Activated T-cell treated with anti-CD3 and anti-CD28 coated beads, Interleukin-2, amount 50 U/mL, for 4 hours (primary cell): ENCODE data around the gene TBC1D10A. TPM values are rescaled to one million over a fixed set of nuclear protein-coding genes. Genes with fewer than 3 reads are reported as not detected.
A peak's percentile ranks its signal among the peaks of the same experiment; 100 is the strongest.

Source experiments
- ATAC-seq, 2 donors: fragments of 200-7000 bp; cut with Tn5 transposase; one replicate each; pipeline ENCODE4 v1.10.0; 2021
- DNase-seq: peaks from one replicate; pipeline ENCODE4 v3.0.0-alpha.2; 2020
- H3K27me3 Mint-ChIP-seq: one replicate; pipeline ENCODE4 v1.8.0; 2021; ENCODE audit warnings: low read depth, mixed read lengths
- H3K36me3 Mint-ChIP-seq: one replicate; pipeline ENCODE4 v1.8.0; 2022; ENCODE audit warnings: mixed read lengths; ENCODE audit not compliant: insufficient read depth
- H3K4me1 Mint-ChIP-seq: one replicate; pipeline ENCODE4 v1.8.0; 2021; ENCODE audit warnings: low read depth, mixed read lengths
- H3K4me3 Mint-ChIP-seq: one replicate; pipeline ENCODE4 v1.8.0; 2021; ENCODE audit warnings: mild to moderate bottlenecking, moderate library complexity, mixed read lengths
- H3K9me3 Mint-ChIP-seq: one replicate; pipeline ENCODE4 v1.8.0; 2021; ENCODE audit warnings: mixed read lengths
- total RNA-seq, 3 donors: library from RNA; stranded (reverse); gene quantifications; one replicate each; pipeline ENCODE4 v1.2.1, GENCODE V29; 2021

The TBC1D10A gene
- total RNA-seq, 3 donors from 2014 or later, result 12.6 to 16.4 (median 14.0) TPM

DNA sequence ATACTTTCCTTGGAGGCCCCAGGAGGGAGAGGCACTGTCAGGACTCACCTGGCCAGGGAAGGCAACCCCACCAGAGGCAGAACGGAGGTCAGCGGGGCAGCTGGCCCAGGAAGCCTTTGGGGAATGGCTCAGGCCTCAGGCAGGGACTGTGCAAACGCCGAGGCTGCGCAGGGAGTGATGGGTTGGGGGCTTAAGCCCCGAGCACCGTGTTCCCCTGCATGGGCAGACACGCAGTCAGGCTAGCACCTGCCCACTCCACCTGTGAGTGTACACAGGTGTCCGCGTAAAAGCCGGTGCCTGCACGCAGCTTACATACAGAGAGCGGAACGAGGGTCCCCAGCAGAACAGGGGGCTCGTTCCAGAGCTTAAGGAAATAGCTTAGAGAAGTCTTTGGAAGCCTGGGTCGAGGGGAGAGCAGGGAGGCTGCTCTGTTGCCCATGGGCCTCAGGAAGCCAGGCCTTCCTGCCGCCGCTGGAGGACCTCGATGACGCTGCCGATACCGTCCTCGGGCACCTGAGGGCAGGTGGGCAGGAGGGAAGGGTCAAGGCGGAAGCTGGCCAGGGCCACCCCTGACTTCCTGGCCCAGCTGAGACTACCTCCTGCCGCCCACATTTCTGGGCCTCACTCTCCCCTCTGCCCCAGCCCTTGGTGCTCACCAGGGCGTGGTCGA, 41.4 kb downstream of the TBC1D10A start:
- DNase-seq (no peak), ATAC-seq (no peak)
- no peaks in the 10 kb centered on the region for H3K9me3 Mint-ChIP-seq
- H3K36me3 Mint-ChIP-seq, result peaks cover 7% of the 10 kb centered on the region
- peaks cover 37% of the 10 kb centered on the region for H3K4me1 Mint-ChIP-seq
- no peak overlapping the region for H3K4me3 Mint-ChIP-seq
- H3K27me3 Mint-ChIP-seq, result no peaks in the 10 kb centered on the region

DNA sequence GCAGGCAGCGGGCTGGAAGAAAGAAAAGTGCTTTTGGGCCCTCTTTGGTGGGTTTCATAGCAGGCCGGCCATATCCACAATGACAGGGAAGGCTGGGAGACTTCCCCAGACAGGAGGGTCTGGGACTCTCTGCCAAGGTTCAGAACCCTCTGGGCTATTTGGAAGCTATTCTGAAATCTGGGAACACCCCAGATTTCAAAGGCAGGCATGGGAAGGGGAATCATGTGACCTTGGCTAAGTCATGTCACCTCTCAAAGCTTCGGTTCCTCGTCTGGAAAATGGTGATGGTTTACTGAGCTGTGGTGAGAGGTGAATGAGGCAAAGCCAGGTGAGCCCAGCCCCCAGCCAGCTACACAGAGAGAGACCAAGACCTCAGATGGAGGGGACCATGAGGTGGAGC, 42.1 kb downstream of the TBC1D10A start:
- peaks cover 7% of the 10 kb centered on the region for H3K36me3 Mint-ChIP-seq
- ATAC-seq (no peak), DNase-seq (no peak)
- H3K4me1 Mint-ChIP-seq, result peaks cover 32% of the 10 kb centered on the region
- H3K27me3 Mint-ChIP-seq, result no peaks in the 10 kb centered on the region
- no peaks in the 10 kb centered on the region for H3K9me3 Mint-ChIP-seq
- H3K4me3 Mint-ChIP-seq, result no peak overlapping the region

DNA sequence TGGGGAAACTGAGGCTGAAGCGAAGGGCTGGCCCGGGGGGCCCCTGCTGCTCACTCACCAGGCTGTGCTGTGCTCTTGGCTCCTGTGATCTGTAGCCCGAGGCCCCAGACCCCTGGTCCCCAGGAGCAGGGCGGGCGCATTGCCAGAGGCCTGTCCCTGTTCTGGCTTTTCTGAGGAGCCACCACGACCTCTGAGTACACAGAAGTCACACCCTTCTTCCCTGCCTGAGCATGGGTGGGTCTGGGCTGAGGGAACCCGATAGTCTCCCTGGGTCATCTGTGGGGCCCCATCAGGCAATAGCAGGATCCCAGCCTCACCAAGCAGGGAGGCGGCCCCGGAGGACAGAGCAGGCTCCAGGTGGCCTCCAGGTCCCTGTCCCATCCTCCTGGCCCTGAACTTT, 42.6 kb downstream of the TBC1D10A start:
- H3K36me3 Mint-ChIP-seq, result peaks cover 7% of the 10 kb centered on the region
- no peaks in the 10 kb centered on the region for H3K27me3 Mint-ChIP-seq
- DNase-seq, result no peak
- no peaks in the 10 kb centered on the region for H3K9me3 Mint-ChIP-seq
- no peak overlapping the region for H3K4me3 Mint-ChIP-seq
- no peak for ATAC-seq
- peaks cover 36% of the 10 kb centered on the region for H3K4me1 Mint-ChIP-seq

DNA sequence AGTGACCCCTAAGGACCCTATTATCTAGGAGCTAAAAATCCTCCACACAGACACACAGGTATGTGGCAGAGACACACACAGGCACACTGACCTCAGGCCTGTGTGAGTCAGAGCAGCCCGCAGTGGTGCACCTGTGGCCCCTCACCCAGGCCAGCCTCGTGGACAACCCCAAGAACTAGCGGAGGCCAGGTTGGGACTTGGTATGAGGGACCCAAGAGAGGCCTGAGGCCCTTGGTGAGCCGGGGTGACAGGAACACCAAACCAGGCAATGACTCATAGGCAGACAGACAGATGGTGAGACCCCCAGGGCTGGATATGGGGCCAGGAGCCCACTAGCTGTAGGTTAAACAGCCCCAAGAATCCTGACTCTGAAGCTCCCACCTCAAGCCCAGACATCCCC, 43.4 kb downstream of the TBC1D10A start:
- ATAC-seq (no peak), DNase-seq (no peak)
- Mint-ChIP-seq H3K27me3 (no peaks in the 10 kb centered on the region), H3K4me3 (no peak overlapping the region), H3K36me3 (peaks cover 7% of the 10 kb centered on the region), H3K9me3 (no peaks in the 10 kb centered on the region), H3K4me1 (peaks cover 39% of the 10 kb centered on the region)

DNA sequence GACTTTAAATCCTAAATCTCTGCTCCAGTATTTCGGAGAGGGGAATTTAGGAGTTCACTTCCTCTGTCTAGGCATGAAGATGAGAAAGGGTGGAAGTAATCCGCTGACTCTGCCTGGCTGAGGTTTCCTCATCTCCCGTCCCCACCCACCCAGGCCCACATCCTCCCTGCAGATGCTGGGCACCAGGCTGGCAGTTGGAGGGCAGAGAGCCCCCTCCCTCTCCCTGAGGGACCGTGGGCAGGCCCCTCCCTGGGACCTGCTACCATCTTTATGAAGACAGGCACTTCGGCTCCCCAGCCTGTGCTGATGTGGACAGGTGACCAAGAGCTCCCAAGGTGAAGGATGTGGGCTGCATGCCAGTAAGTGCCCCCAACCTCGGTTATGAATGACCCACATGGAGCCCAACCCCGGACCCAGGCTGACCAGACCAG, 44.1 kb downstream of the TBC1D10A start:
- ATAC-seq, result no peak
- no peaks in the 10 kb centered on the region for H3K9me3 Mint-ChIP-seq

GRCh38 chr22:30280505-30280904, 46.2 kb downstream of the TBC1D10A start:
- DNase-seq (no peak), ATAC-seq (no peak)
- H3K4me3 Mint-ChIP-seq, result no peak overlapping the region
- no peaks in the 10 kb centered on the region for H3K27me3 Mint-ChIP-seq
- peaks cover 38% of the 10 kb centered on the region for H3K4me1 Mint-ChIP-seq
- peaks cover 7% of the 10 kb centered on the region for H3K36me3 Mint-ChIP-seq
- H3K9me3 Mint-ChIP-seq, result no peaks in the 10 kb centered on the region

More for the DNA sequence above, 44.1 kb downstream of the TBC1D10A start:
- Mint-ChIP-seq H3K36me3 (peaks cover 7% of the 10 kb centered on the region), H3K4me1 (peaks cover 33% of the 10 kb centered on the region), H3K4me3 (no peak overlapping the region), H3K27me3 (no peaks in the 10 kb centered on the region)
- no peak for DNase-seq

DNA sequence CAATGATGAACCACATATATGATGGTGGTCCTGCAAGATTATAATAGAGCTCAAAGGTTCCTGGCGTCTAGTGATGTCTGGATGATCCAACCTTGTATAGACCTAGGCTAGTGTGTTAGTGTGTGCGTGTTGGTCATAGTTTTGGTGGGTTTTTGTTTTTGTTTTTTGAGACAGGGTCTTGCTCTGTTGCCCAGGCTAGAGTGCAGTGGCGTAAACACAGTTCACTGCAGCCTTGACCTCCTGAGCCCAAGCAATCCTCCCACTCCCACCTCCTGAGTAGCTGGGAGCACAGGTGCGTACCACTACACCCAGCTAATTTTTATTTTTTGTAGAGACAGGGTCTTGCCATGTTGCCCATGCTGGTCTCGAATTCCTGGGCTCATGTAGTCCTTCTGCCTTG, 46.8 kb downstream of the TBC1D10A start:
- Mint-ChIP-seq H3K4me1 (peaks cover 42% of the 10 kb centered on the region), H3K36me3 (peaks cover 2% of the 10 kb centered on the region), H3K4me3 (no peak overlapping the region), H3K9me3 (no peaks in the 10 kb centered on the region), H3K27me3 (no peaks in the 10 kb centered on the region)
- ATAC-seq, result no peak
- DNase-seq, result no peak

GRCh38 chr22:30279046-30279788, 47.5 kb downstream of the TBC1D10A start:
- Mint-ChIP-seq H3K4me3 (no peak overlapping the region), H3K4me1 (peaks cover 40% of the 10 kb centered on the region), H3K9me3 (no peaks in the 10 kb centered on the region), H3K27me3 (no peaks in the 10 kb centered on the region), H3K36me3 (no peaks in the 10 kb centered on the region)
- ATAC-seq, result no peak
- no peak for DNase-seq

- Mint-ChIP-seq H3K27me3 (no peaks in the 10 kb centered on the region), H3K9me3 (no peaks in the 10 kb centered on the region), H3K36me3 (no peaks in the 10 kb centered on the region), H3K4me3 (no peak overlapping the region), H3K4me1 (peaks cover 33% of the 10 kb centered on the region)
- ATAC-seq (no peak), DNase-seq (no peak)
Observed at GRCh38 chr22:30277547-30278344, 49.0 kb downstream of the TBC1D10A start.

- H3K36me3 Mint-ChIP-seq, result peaks cover 3% of the 10 kb centered on the region
- no peaks in the 10 kb centered on the region for H3K27me3 Mint-ChIP-seq
- DNase-seq, result no peak
- H3K4me3 Mint-ChIP-seq, result peak overlapping the region; percentile 35
- no peaks in the 10 kb centered on the region for H3K9me3 Mint-ChIP-seq
- peaks cover 26% of the 10 kb centered on the region for H3K4me1 Mint-ChIP-seq
- peak in 1 of 2 donors; percentile 28 for ATAC-seq
Observed at GRCh38 chr22:30276039-30276438, 50.7 kb downstream of the TBC1D10A start.

DNA sequence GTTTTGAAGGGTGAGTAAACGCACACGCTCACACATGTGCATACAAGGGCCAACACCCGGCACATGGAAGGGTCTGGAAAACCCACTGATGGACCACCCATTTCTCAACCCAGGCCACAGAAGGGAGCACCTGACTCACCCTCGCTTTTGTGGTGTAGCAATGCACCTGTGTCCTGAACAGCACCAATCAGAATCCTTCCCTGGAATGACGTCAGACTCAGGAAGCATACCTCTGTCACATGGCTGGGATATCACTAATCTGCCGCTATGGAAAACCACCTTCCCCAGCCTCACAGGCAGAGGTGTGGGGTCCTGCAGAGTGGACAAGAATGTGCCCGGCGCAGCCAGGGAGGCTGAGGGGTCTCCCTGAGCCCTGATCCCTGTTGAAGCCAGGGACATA, 51.1 kb downstream of the TBC1D10A start:
- H3K9me3 Mint-ChIP-seq, result no peaks in the 10 kb centered on the region
- ATAC-seq (peak; percentile 38 to 52), DNase-seq (peak; percentile 37)
- H3K27me3 Mint-ChIP-seq, result no peaks in the 10 kb centered on the region
- peak overlapping the region; percentile 35 for H3K4me3 Mint-ChIP-seq
- H3K36me3 Mint-ChIP-seq, result peaks cover 3% of the 10 kb centered on the region
- H3K4me1 Mint-ChIP-seq, result peaks cover 26% of the 10 kb centered on the region

DNA sequence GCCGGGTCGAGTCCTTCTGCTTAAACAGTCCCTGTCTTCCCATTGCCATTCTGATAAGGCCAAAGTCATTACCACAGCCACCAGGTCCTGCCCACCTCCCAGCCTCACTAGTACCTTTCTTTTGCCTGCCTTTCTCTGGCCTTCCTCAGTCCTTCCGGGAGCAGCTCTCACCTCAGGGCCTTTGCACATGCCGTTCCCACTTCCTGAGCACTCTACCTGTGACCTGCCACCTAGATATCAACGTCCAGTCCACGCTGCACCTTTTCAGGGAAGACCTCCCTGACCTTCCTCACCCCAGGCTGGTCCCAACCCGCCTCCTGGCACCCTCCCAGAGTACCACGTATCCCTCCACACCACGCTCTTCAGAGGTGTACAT, 52.3 kb downstream of the TBC1D10A start:
- H3K27me3 Mint-ChIP-seq, result no peaks in the 10 kb centered on the region
- H3K4me1 Mint-ChIP-seq, result peaks cover 22% of the 10 kb centered on the region

DNA sequence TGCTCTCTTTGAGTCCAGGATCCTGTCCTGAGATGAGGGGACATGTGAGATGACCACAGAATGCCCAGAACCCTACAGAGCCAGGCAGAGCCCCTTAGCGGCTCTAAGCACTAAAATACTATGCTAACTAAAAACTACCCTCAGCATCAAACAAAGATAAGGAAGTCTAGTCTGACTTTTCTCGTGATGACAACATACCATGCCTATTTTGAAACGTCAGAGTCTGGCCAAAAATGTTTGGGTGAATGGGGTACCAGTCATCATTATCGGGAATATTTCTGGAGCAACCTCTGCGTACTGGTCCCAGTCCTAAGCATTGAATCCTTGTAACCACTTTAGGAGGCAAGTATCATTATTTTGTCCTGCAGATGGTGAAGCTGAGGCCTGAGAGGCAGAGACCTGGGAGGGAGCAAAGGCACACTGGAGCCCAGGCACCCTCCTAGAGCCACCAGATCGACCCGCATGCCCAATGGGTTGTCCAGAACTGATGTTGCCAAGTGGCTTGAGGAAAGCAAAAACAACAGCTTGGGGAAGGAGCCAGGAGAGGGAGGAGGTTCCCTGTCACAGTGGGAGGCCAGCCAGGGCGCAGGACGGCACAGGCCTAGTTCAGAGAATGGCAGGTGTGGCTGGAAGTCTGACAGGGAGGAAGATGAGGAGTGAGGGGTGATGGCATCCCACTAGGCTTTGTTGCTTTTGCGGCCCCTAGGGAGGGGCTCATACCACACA, 52.9 kb downstream of the TBC1D10A start:
- Mint-ChIP-seq H3K27me3 (no peaks in the 10 kb centered on the region), H3K36me3 (peaks cover 6% of the 10 kb centered on the region), H3K4me1 (peaks cover 17% of the 10 kb centered on the region), H3K4me3 (no peak overlapping the region), H3K9me3 (no peaks in the 10 kb centered on the region)
- ATAC-seq (no peak), DNase-seq (no peak)

More for the DNA sequence above, 52.3 kb downstream of the TBC1D10A start:
- Mint-ChIP-seq H3K9me3 (no peaks in the 10 kb centered on the region), H3K4me3 (no peak overlapping the region), H3K36me3 (peaks cover 6% of the 10 kb centered on the region)
- no peak for DNase-seq
- ATAC-seq, result no peak
